Naive B cell (primary cell): ENCODE results near the gene CDK11B. TPM values are rescaled to one million over a fixed set of nuclear protein-coding genes. Genes with fewer than 3 reads are reported as not detected.
A peak's percentile ranks its signal among the peaks of the same experiment; 100 is the strongest.

Source experiments
- ATAC-seq, 2 donors: fragments of 150-1000 bp; cut with Tn5 transposase; 2 replicates each; pipeline ENCODE4 v1.10.0; 2021; ENCODE audit warnings: low read depth in 2 of 2, mild to moderate bottlenecking in 2 of 2, moderate library complexity in 2 of 2
- DNase-seq: peaks from one replicate; pipeline ENCODE4 v3.0.0; 2022
- H3K27ac Mint-ChIP-seq, 6 donors: one replicate each; pipeline ENCODE4 v1.8.0; 2020 to 2022; ENCODE audit warnings: mild to moderate bottlenecking in 6 of 6, mixed read lengths in 6 of 6, moderate library complexity in 5 of 6, inconsistent platforms in 2 of 6
- H3K27me3 Mint-ChIP-seq, 3 donors: one replicate each; pipeline ENCODE4 v1.8.0; 2021 to 2022; ENCODE audit warnings: mixed read lengths in 3 of 3, mild to moderate bottlenecking in 1 of 3
- H3K36me3 Mint-ChIP-seq, 2 donors: one replicate each; pipeline ENCODE4 v1.8.0; 2020 to 2022; ENCODE audit warnings: mixed read lengths in 2 of 2, inconsistent platforms in 1 of 2, mild to moderate bottlenecking in 1 of 2
- H3K4me1 Mint-ChIP-seq, 3 donors: one replicate each; pipeline ENCODE4 v1.8.0; 2020 to 2022; ENCODE audit warnings: mixed read lengths in 3 of 3, inconsistent platforms in 1 of 3, mild to moderate bottlenecking in 1 of 3, moderate library complexity in 1 of 3
- H3K4me3 Mint-ChIP-seq, 8 donors: one replicate each; pipeline ENCODE4 v1.8.0; 2020 to 2022; ENCODE audit warnings: mild to moderate bottlenecking in 8 of 8, mixed read lengths in 8 of 8, moderate library complexity in 8 of 8, inconsistent platforms in 2 of 8
- H3K9me3 Mint-ChIP-seq, 7 donors: one replicate each; pipeline ENCODE4 v1.8.0; 2020 to 2022; ENCODE audit warnings: mixed read lengths in 7 of 7, mild to moderate bottlenecking in 5 of 7, inconsistent platforms in 2 of 7, moderate library complexity in 1 of 7
- polyA plus RNA-seq, 6 donors: library from polyadenylated mRNA; unstranded; fragments of 300-500 nt; fragmentation: Illumina TruSeq; gene quantifications; one replicate each; pipeline ENCODE4 v1.2.3, GENCODE V29; 2021; ENCODE audit warnings: low read depth in 6 of 6

Gene CDK11B
- polyA plus RNA-seq, 6 donors from 2014 or later: 2.2 to 17.5 (median 8.4) TPM

- DNase-seq: no peak
- H3K27ac Mint-ChIP-seq: no peak overlapping the region
- H3K4me1 Mint-ChIP-seq: peaks cover 3 to 4% (median 3%) of the 10 kb centered on the region in 3 donors
- no peaks in the 10 kb centered on the region for H3K27me3 Mint-ChIP-seq
- no peaks in the 10 kb centered on the region for H3K36me3 Mint-ChIP-seq
- H3K4me3 Mint-ChIP-seq: no peak overlapping the region
- H3K9me3 Mint-ChIP-seq: no peaks in the 10 kb centered on the region
- no peak for ATAC-seq
These were observed 35.0 kb downstream of the CDK11B start for GRCh38 chr1:1623631-1624442.

GRCh38 chr1:1623181-1623630, 35.6 kb downstream of the CDK11B start:
- Mint-ChIP-seq H3K4me1 (peaks cover 3 to 6% (median 4%) of the 10 kb centered on the region in 3 donors), H3K4me3 (no peak overlapping the region), H3K36me3 (no peaks in the 10 kb centered on the region), H3K9me3 (no peaks in the 10 kb centered on the region), H3K27me3 (no peaks in the 10 kb centered on the region), H3K27ac (no peak overlapping the region)
- no peak for DNase-seq
- ATAC-seq: no peak

GRCh38 chr1:1622788-1623094, 36.1 kb downstream of the CDK11B start:
- Mint-ChIP-seq H3K27me3 (no peaks in the 10 kb centered on the region), H3K4me1 (peaks cover 3 to 6% (median 4%) of the 10 kb centered on the region in 3 donors), H3K36me3 (no peaks in the 10 kb centered on the region), H3K4me3 (peak overlapping the region in 3 of 8 donors; percentile 47 to 66 (median 61)), H3K27ac (no peak overlapping the region), H3K9me3 (no peaks in the 10 kb centered on the region)
- ATAC-seq: no peak
- DNase-seq: no peak

- H3K9me3 Mint-ChIP-seq: no peaks in the 10 kb centered on the region
- H3K27me3 Mint-ChIP-seq: no peaks in the 10 kb centered on the region
- no peaks in the 10 kb centered on the region for H3K36me3 Mint-ChIP-seq
- peak overlapping the region in 1 of 6 donors; percentile 30 for H3K27ac Mint-ChIP-seq
- H3K4me1 Mint-ChIP-seq: peaks cover 4 to 11% (median 6%) of the 10 kb centered on the region in 3 donors
- DNase-seq (no peak), ATAC-seq (no peak)
- H3K4me3 Mint-ChIP-seq: peak overlapping the region in 2 of 8 donors; percentile 47 to 66
These were observed 36.6 kb downstream of the CDK11B start for GRCh38 chr1:1622010-1622787.

GRCh38 chr1:1621173-1622009, 37.4 kb downstream of the CDK11B start:
- no peaks in the 10 kb centered on the region for H3K9me3 Mint-ChIP-seq
- no peak for ATAC-seq
- H3K4me1 Mint-ChIP-seq: peaks cover 10 to 18% (median 11%) of the 10 kb centered on the region in 3 donors
- H3K27me3 Mint-ChIP-seq: no peaks in the 10 kb centered on the region
- H3K27ac Mint-ChIP-seq: no peak overlapping the region
- no peak for DNase-seq
- no peaks in the 10 kb centered on the region for H3K36me3 Mint-ChIP-seq
- H3K4me3 Mint-ChIP-seq: no peak overlapping the region

- Mint-ChIP-seq H3K4me3 (peak overlapping the region in 1 of 8 donors; percentile 9), H3K36me3 (no peaks in the 10 kb centered on the region)
- ATAC-seq: no peak
These were observed 38.2 kb downstream of the CDK11B start for GRCh38 chr1:1620433-1621139.

GRCh38 chr1:1619917-1620361, 38.9 kb downstream of the CDK11B start:
- no peak for ATAC-seq
- Mint-ChIP-seq H3K27me3 (no peaks in the 10 kb centered on the region), H3K27ac (no peak overlapping the region), H3K4me3 (peak overlapping the region in 1 of 8 donors; percentile 9), H3K4me1 (peaks cover 10 to 21% (median 12%) of the 10 kb centered on the region in 3 donors), H3K9me3 (no peaks in the 10 kb centered on the region), H3K36me3 (no peaks in the 10 kb centered on the region)
- DNase-seq: no peak

More at GRCh38 chr1:1620433-1621139, 38.2 kb downstream of the CDK11B start:
- no peak for DNase-seq
- H3K27me3 Mint-ChIP-seq: no peaks in the 10 kb centered on the region
- no peak overlapping the region for H3K27ac Mint-ChIP-seq
- H3K9me3 Mint-ChIP-seq: no peaks in the 10 kb centered on the region
- peaks cover 8 to 19% (median 11%) of the 10 kb centered on the region in 3 donors for H3K4me1 Mint-ChIP-seq

GRCh38 chr1:1618396-1619068, 40.3 kb downstream of the CDK11B start:
- Mint-ChIP-seq H3K4me1 (peaks cover 24 to 35% (median 26%) of the 10 kb centered on the region in 3 donors), H3K27ac (no peak overlapping the region), H3K4me3 (peak overlapping the region in 1 of 8 donors; percentile 86), H3K36me3 (no peaks in the 10 kb centered on the region), H3K27me3 (no peaks in the 10 kb centered on the region), H3K9me3 (no peaks in the 10 kb centered on the region)
- ATAC-seq (no peak), DNase-seq (no peak)

GRCh38 chr1:1617925-1618324, 40.9 kb downstream of the CDK11B start:
- ATAC-seq: no peak
- Mint-ChIP-seq H3K36me3 (no peaks in the 10 kb centered on the region), H3K27ac (peak overlapping the region in 1 of 6 donors; percentile 91), H3K9me3 (no peaks in the 10 kb centered on the region), H3K4me3 (peak overlapping the region in 5 of 8 donors; percentile 47 to 90 (median 86)), H3K27me3 (no peaks in the 10 kb centered on the region), H3K4me1 (peaks cover 24 to 37% (median 27%) of the 10 kb centered on the region in 3 donors)
- no peak for DNase-seq

- H3K36me3 Mint-ChIP-seq: no peaks in the 10 kb centered on the region
- ATAC-seq (no peak), DNase-seq (no peak)
- no peaks in the 10 kb centered on the region for H3K9me3 Mint-ChIP-seq
- H3K27me3 Mint-ChIP-seq: no peaks in the 10 kb centered on the region
- peaks cover 23 to 37% (median 24%) of the 10 kb centered on the region in 3 donors for H3K4me1 Mint-ChIP-seq
- H3K27ac Mint-ChIP-seq: peak overlapping the region in 3 of 6 donors; percentile 60 to 91 (median 61)
- H3K4me3 Mint-ChIP-seq: peak overlapping the region; percentile 72 to 98 (median 85)
These were observed 41.3 kb downstream of the CDK11B start for GRCh38 chr1:1617516-1617915.

- H3K9me3 Mint-ChIP-seq: no peaks in the 10 kb centered on the region
- peaks cover 24 to 37% (median 27%) of the 10 kb centered on the region in 3 donors for H3K4me1 Mint-ChIP-seq
- no peak for ATAC-seq
- no peaks in the 10 kb centered on the region for H3K27me3 Mint-ChIP-seq
- H3K4me3 Mint-ChIP-seq: peak overlapping the region; percentile 72 to 98 (median 85)
- H3K36me3 Mint-ChIP-seq: no peaks in the 10 kb centered on the region
- no peak for DNase-seq
- H3K27ac Mint-ChIP-seq: peak overlapping the region in 4 of 6 donors; percentile 60 to 94 (median 75)
These were observed 42.0 kb downstream of the CDK11B start for GRCh38 chr1:1616838-1617237.
